ENCODE measurements around the gene MAP7.
"Not testable (repeated sequence)": the region's sequence is repeated elsewhere in the genome, so short reads cannot be mapped to it uniquely, and the experiment has no call there.

Gene MAP7

DNA sequence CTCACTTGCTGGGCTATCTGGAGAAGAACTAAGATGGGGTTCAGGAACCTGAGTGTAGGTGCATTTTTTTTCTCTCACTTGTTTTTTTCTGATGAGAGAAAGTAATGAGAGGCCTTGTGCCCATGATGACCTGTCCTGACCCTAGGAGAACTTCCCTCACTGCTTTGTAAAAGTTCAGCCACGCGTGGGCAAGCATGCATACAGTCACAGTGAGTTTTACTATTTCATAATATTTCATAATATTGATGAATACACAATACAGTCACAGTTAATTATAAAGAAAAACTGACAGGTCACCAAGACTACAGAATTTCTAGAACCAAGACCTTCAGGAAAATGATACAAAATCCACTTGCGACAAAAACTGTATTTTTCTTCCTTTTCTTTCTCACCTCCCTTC lies 111.8 kb downstream of the MAP7 start:
- Histone ChIP-seq H4K8ac (ENCODE audit: low read depth, low read length) (no peak overlapping the region), H2BK15ac (ENCODE audit: low read length) (no peak overlapping the region), H3K36me3 (replicated peaks in 1 of 2; ENCODE audit: control insufficient read depth in 2 of 2, insufficient read depth in 2 of 2, low read length in 2 of 2) (no peaks in the 10 kb centered on the region), H3K79me1 (ENCODE audit: low read depth, low read length) (no peaks in the 10 kb centered on the region), H3K4me3 (ENCODE audit: low read length in 2 of 2) (no peak overlapping the region), H2BK5ac (ENCODE audit: low read length) (no peak overlapping the region), H3K4me1 (ENCODE audit: control insufficient read depth in 2 of 2, insufficient read depth in 1 of 2, low read depth in 1 of 2, low read length in 2 of 2) (peaks cover 0 to 9% of the 10 kb centered on the region in 2 donors), H3K18ac (ENCODE audit: low read length) (no peak overlapping the region), H3K4me2 (ENCODE audit: insufficient read depth, low read length, poor library complexity, severe bottlenecking) (no peak overlapping the region), H3K27me3 (ENCODE audit: control insufficient read depth in 3 of 3, insufficient read depth in 3 of 3, low read depth in 1 of 3, low read length in 3 of 3) (no peaks in the 10 kb centered on the region), H4K91ac (ENCODE audit: low read depth, low read length, poor library complexity) (no peak overlapping the region), H3K14ac (ENCODE audit: low read length) (no peak overlapping the region), H2BK120ac (ENCODE audit: low read depth, low read length) (no peak overlapping the region), H2AK5ac (ENCODE audit: low read depth, low read length) (no peak overlapping the region), H3K9ac (ENCODE audit: low read depth, low read length, poor library complexity) (no peak overlapping the region), H3K23ac (ENCODE audit: low read depth, low read length, poor library complexity) (no peak overlapping the region), H3K9me3 (replicated peaks in 1 of 2; ENCODE audit: control insufficient read depth in 2 of 2, insufficient read depth in 1 of 2, low read depth in 1 of 2, low read length in 2 of 2) (no peaks in the 10 kb centered on the region), H3K27ac (replicated peaks; ENCODE audit: low read length) (no peak overlapping the region), H2BK12ac (ENCODE audit: low read length) (no peak overlapping the region), H3K4ac (ENCODE audit: low read length) (no peak overlapping the region), H2AFZ (ENCODE audit: low read length) (no peak overlapping the region)
- no peak for DNase-seq (ENCODE audit: low spot score)
- no CpG with 5 or more reads among the region's 3 CpGs for WGBS, 2 donors (ENCODE audit: extremely low coverage in 2 of 2, insufficient read length in 2 of 2, insufficient replicate concordance in 1 of 2)

DNA sequence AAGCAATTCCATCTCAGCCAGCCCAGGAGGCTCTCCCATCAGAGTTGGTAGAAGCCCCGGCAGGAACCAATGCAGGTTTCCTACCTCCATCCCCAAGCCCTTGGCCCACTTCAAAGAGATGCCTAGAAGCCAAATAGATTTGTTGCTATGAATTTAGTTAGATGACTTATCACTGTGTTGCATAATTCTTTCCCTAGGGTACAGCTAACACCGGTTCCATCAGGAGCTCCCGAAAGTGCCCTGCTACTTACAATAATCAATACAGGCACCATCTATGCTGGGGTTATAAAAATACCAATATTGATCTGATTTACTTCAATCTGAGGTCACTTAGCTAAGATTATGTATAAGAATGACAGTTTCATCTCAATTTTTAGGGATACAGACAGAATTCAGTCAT lies 113.0 kb downstream of the MAP7 start:
- Histone ChIP-seq H3K27ac (replicated peaks; ENCODE audit: low read length) (no peak overlapping the region), H3K79me1 (ENCODE audit: low read depth, low read length) (no peaks in the 10 kb centered on the region), H3K9me3 (replicated peaks in 1 of 2; ENCODE audit: control insufficient read depth in 2 of 2, insufficient read depth in 1 of 2, low read depth in 1 of 2, low read length in 2 of 2) (no peaks in the 10 kb centered on the region), H3K4me3 (ENCODE audit: low read length in 2 of 2) (no peak overlapping the region), H2BK12ac (ENCODE audit: low read length) (no peak overlapping the region), H3K14ac (ENCODE audit: low read length) (no peak overlapping the region), H2AFZ (ENCODE audit: low read length) (no peak overlapping the region), H3K9ac (ENCODE audit: low read depth, low read length, poor library complexity) (no peak overlapping the region), H3K18ac (ENCODE audit: low read length) (no peak overlapping the region), H3K4me2 (ENCODE audit: insufficient read depth, low read length, poor library complexity, severe bottlenecking) (no peak overlapping the region), H4K8ac (ENCODE audit: low read depth, low read length) (no peak overlapping the region), H2BK15ac (ENCODE audit: low read length) (no peak overlapping the region), H2BK120ac (ENCODE audit: low read depth, low read length) (no peak overlapping the region), H4K91ac (ENCODE audit: low read depth, low read length, poor library complexity) (no peak overlapping the region), H3K4ac (ENCODE audit: low read length) (no peak overlapping the region), H2AK5ac (ENCODE audit: low read depth, low read length) (no peak overlapping the region), H3K27me3 (ENCODE audit: control insufficient read depth in 3 of 3, insufficient read depth in 3 of 3, low read depth in 1 of 3, low read length in 3 of 3) (no peaks in the 10 kb centered on the region), H3K36me3 (replicated peaks in 1 of 2; ENCODE audit: control insufficient read depth in 2 of 2, insufficient read depth in 2 of 2, low read length in 2 of 2) (no peaks in the 10 kb centered on the region), H3K23ac (ENCODE audit: low read depth, low read length, poor library complexity) (no peak overlapping the region), H2BK5ac (ENCODE audit: low read length) (no peak overlapping the region), H3K4me1 (ENCODE audit: control insufficient read depth in 2 of 2, insufficient read depth in 1 of 2, low read depth in 1 of 2, low read length in 2 of 2) (peaks cover 0 to 9% of the 10 kb centered on the region in 2 donors)
- no CpG with 5 or more reads among the region's 3 CpGs for WGBS, 2 donors (ENCODE audit: extremely low coverage in 2 of 2, insufficient read length in 2 of 2, insufficient replicate concordance in 1 of 2)
- DNase-seq (ENCODE audit: low spot score): no peak

DNA sequence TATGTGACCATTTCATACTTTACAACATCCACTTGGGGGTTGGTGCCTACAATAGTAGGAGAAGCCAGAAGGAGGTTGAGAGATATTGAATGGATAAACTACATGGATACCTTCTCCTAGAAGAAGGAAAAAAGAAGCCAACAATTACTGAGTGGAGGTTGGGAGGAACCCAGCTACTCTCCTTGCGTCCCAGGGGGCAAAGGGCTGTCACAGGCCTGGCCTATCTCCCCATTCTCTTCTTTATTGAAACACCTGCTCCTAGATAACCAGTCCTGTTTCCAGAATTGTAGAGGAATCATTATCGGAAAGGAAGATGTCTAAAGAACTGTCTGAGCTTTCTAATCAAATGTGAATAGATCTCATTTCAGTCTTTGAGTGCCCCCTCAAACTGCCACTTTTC lies 115.1 kb downstream of the MAP7 start:
- no peak overlapping the region for H3K18ac ChIP-seq (ENCODE audit: low read length)
- no peak overlapping the region for H2BK15ac ChIP-seq (ENCODE audit: low read length)
- no peaks in the 10 kb centered on the region for H3K36me3 ChIP-seq (replicated peaks in 1 of 2; ENCODE audit: control insufficient read depth in 2 of 2, insufficient read depth in 2 of 2, low read length in 2 of 2)
- no peak overlapping the region for H3K4ac ChIP-seq (ENCODE audit: low read length)
- peaks cover 0 to 9% of the 10 kb centered on the region in 2 donors for H3K4me1 ChIP-seq (ENCODE audit: control insufficient read depth in 2 of 2, insufficient read depth in 1 of 2, low read depth in 1 of 2, low read length in 2 of 2)
- H3K9ac ChIP-seq (ENCODE audit: low read depth, low read length, poor library complexity): no peak overlapping the region
- H3K27me3 ChIP-seq (ENCODE audit: control insufficient read depth in 3 of 3, insufficient read depth in 3 of 3, low read depth in 1 of 3, low read length in 3 of 3): no peaks in the 10 kb centered on the region
- H2BK120ac ChIP-seq (ENCODE audit: low read depth, low read length): no peak overlapping the region
- no peak overlapping the region for H2AK5ac ChIP-seq (ENCODE audit: low read depth, low read length)
- no peak overlapping the region for H2AFZ ChIP-seq (ENCODE audit: low read length)
- no peak overlapping the region for H4K8ac ChIP-seq (ENCODE audit: low read depth, low read length)
- H3K14ac ChIP-seq (ENCODE audit: low read length): no peak overlapping the region
- H3K79me1 ChIP-seq (ENCODE audit: low read depth, low read length): no peaks in the 10 kb centered on the region
- no peak overlapping the region for H2BK12ac ChIP-seq (ENCODE audit: low read length)
- no peak for DNase-seq (ENCODE audit: low spot score)
- no peak overlapping the region for H2BK5ac ChIP-seq (ENCODE audit: low read length)
- no peak overlapping the region for H3K23ac ChIP-seq (ENCODE audit: low read depth, low read length, poor library complexity)
- no peak overlapping the region for H4K91ac ChIP-seq (ENCODE audit: low read depth, low read length, poor library complexity)
- no peaks in the 10 kb centered on the region for H3K9me3 ChIP-seq (replicated peaks in 1 of 2; ENCODE audit: control insufficient read depth in 2 of 2, insufficient read depth in 1 of 2, low read depth in 1 of 2, low read length in 2 of 2)
- H3K4me2 ChIP-seq (ENCODE audit: insufficient read depth, low read length, poor library complexity, severe bottlenecking): no peak overlapping the region
- H3K27ac ChIP-seq (replicated peaks; ENCODE audit: low read length): no peak overlapping the region
- WGBS, 2 donors (ENCODE audit: extremely low coverage in 2 of 2, insufficient read length in 2 of 2, insufficient replicate concordance in 1 of 2): no CpG with 5 or more reads among the region's 2 CpGs
- H3K4me3 ChIP-seq (ENCODE audit: low read length in 2 of 2): no peak overlapping the region

DNA sequence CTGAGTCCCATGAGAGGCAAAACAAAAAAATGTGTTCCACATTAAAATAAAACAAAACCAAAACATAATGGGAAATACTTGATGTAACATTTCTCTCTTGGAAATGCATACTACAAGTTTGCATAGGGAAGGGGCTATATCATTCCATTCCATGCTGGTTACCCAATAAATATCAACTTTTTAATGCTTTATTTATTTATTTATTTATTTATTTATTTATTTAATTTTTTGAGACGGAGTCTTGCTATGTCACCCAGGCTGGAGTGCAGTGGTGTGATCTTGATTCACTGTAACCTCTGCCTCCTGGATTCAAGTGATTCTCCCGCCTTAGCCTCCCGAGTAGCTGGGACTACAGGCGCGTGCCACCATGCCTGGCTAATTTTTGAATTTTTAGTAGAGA lies 118.9 kb downstream of the MAP7 start:
- not testable (repeated sequence) for H2BK5ac ChIP-seq (ENCODE audit: low read length); H3K4me2 ChIP-seq (ENCODE audit: insufficient read depth, low read length, poor library complexity, severe bottlenecking); H3K23ac ChIP-seq (ENCODE audit: low read depth, low read length, poor library complexity); H3K4me3 ChIP-seq (ENCODE audit: low read length in 2 of 2); H3K14ac ChIP-seq (ENCODE audit: low read length); H3K36me3 ChIP-seq (replicated peaks in 1 of 2; ENCODE audit: control insufficient read depth in 2 of 2, insufficient read depth in 2 of 2, low read length in 2 of 2); H2AK5ac ChIP-seq (ENCODE audit: low read depth, low read length); H2AFZ ChIP-seq (ENCODE audit: low read length); H2BK15ac ChIP-seq (ENCODE audit: low read length); H2BK120ac ChIP-seq (ENCODE audit: low read depth, low read length); H3K9me3 ChIP-seq (replicated peaks in 1 of 2; ENCODE audit: control insufficient read depth in 2 of 2, insufficient read depth in 1 of 2, low read depth in 1 of 2, low read length in 2 of 2); H3K4ac ChIP-seq (ENCODE audit: low read length); DNase-seq (ENCODE audit: low spot score); H3K79me1 ChIP-seq (ENCODE audit: low read depth, low read length); H3K9ac ChIP-seq (ENCODE audit: low read depth, low read length, poor library complexity); H3K18ac ChIP-seq (ENCODE audit: low read length); H3K27me3 ChIP-seq (ENCODE audit: control insufficient read depth in 3 of 3, insufficient read depth in 3 of 3, low read depth in 1 of 3, low read length in 3 of 3); H2BK12ac ChIP-seq (ENCODE audit: low read length); H3K4me1 ChIP-seq (ENCODE audit: control insufficient read depth in 2 of 2, insufficient read depth in 1 of 2, low read depth in 1 of 2, low read length in 2 of 2); H4K8ac ChIP-seq (ENCODE audit: low read depth, low read length); H4K91ac ChIP-seq (ENCODE audit: low read depth, low read length, poor library complexity); H3K27ac ChIP-seq (replicated peaks; ENCODE audit: low read length)
- no CpG with 5 or more reads among the region's 5 CpGs for WGBS, 2 donors (ENCODE audit: extremely low coverage in 2 of 2, insufficient read length in 2 of 2, insufficient replicate concordance in 1 of 2)
